ENCODE data around the gene LRRC26.

- TF ChIP-seq EZH2 (IDR thresholded peaks at IDR 0.05): no peak
- TF ChIP-seq POLR2AphosphoS5 (IDR thresholded peaks at IDR 0.05; ENCODE audit: borderline replicate concordance, low read depth, low read length): no peak
- TF ChIP-seq FOXP2 (optimal IDR thresholded peaks at IDR 0.05; ENCODE audit: control extremely low read depth, extremely low read length, insufficient read depth): no peak
Observed at GRCh38 chr9:137126786-137127185, 43.1 kb downstream of the LRRC26 start.

Measured in SK-N-MC (cell line).